Measurements from ENCODE around the gene GPR137C. TPM values are rescaled to one million over a fixed set of nuclear protein-coding genes. Genes with fewer than 3 reads are reported as not detected.

The GPR137C gene
- 0.63 and 2.1 TPM in 2 replicates for total RNA-seq

DNA sequence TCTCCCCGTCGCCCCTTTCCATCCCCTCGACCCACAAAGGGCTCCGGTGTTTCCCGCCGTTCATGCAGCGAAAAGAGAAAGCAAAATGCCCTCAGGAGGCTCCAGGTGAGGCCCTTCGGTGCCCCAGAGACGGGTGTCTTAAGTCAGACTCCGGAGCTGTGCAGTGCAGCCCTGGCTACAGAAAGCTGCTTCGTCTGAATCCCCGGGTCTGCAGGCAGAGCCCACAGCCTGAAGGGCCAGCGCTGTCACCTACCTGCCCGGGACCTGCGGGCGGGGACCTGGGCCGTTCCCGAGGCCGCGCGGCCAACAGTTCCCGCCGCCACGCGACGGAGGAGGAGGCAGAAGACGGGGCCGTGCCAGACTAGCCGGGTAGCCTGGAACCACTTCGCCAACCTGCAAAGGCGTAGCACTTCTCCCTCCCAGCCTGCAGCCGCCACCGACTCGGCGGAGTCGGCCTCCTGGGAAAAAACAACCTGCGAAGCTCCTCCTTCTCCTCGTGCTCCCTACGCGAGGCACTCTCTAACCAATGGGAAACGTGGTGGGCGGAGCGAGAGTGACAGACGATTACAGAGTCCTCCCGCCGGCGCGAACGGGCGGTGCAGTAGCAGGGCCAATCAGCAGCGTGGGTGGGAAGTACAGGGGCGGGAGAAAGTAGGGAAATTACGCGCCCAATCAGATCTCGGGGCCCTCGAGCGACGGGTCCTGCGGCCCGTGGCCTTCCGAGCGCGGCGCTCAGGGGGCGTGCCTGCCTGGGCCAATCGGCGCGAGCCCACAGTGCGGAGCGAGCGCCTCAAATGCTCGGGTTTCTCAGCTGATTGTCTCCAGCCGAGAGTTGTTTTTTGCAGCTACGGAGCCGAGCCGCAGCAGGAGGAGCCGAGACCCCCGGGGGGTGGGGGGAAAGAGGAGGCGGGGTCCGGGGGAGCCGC is at the start of gene GPR137C, which contains the start of gene TXNDC16:
Gene GPR137C (plus strand): TSS at position 774 of the 926 bp plus-strand sequence. CDS start 312 bp downstream, outside the sequence.
Gene TXNDC16 (minus strand): TSS at position 443 of the 926 bp plus-strand sequence. CDS start 8,948 bp downstream, outside the sequence.
- peak; percentile 96 for DNase-seq (ENCODE audit: extremely low read depth, low read depth, low spot score)

GRCh38 chr14:52513249-52513648 is 39.4 kb upstream of the GPR137C start:
- no peak for DNase-seq (ENCODE audit: extremely low read depth, low read depth, low spot score)

DNA sequence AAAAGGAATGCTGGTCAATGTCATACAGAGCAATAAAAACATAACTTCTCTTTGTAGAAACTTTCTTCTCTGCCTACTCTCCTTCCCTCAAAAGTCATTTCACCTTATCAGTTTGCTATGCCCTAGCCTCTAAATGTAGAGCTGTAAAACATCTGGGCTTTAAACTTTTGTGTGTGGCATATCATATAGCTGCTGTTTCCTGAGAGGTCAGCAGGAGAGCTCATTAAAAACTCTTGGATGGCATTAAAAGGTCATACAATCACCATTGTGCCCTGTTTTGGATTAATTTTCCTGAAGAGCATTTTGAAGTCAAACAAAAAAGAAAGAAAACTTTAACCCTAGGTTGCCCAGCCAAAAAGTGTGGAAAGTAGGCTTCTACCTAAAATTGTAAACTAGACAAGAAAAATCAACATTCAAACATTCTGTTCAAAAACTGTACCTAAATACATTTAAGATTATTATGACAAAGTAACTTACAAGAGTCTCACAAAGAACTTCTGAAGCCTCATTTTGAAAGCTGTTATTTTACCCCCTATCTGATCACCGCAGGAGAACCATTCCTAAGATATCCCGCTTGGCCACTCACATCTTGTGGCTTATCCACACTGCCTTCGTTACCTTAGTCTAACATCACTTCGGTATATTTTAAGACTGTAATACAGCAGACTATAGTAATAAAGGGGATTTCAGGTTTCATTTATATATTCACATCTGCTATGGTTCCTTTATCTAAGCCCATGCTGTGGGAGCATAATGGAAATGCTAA is 38.4 kb upstream of the GPR137C start:
- DNase-seq (ENCODE audit: extremely low read depth, low read depth, low spot score) = no peak

DNA sequence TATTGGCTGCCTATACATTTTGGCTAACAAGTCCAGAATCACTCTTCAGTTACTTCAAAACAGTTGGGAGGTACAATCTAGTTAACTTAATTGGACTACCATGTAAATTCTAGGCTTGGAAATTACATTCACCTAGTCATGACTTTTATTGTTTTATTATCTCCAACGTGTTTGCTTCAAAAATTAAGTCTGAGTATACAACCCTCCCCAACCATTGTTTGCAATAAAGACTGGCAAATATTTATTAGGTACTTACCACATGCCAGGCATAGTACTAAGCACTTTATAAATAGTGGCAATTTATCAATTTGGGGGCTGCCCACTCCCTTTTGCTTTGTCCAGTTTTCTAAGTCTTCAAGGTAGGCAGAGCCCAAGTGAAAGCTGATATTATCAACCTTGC is 30.6 kb upstream of the GPR137C start:
- DNase-seq (ENCODE audit: extremely low read depth, low read depth, low spot score) = no peak

- no peak for DNase-seq (ENCODE audit: extremely low read depth, low read depth, low spot score)
Measured at GRCh38 chr14:52522581-52523345, 29.9 kb upstream of the GPR137C start.

GRCh38 chr14:52527052-52527451 is 25.6 kb upstream of the GPR137C start:
- no peak for DNase-seq (ENCODE audit: extremely low read depth, low read depth, low spot score)

GRCh38 chr14:52531481-52531880 is 21.2 kb upstream of the GPR137C start:
- no peak for DNase-seq (ENCODE audit: extremely low read depth, low read depth, low spot score)

DNA sequence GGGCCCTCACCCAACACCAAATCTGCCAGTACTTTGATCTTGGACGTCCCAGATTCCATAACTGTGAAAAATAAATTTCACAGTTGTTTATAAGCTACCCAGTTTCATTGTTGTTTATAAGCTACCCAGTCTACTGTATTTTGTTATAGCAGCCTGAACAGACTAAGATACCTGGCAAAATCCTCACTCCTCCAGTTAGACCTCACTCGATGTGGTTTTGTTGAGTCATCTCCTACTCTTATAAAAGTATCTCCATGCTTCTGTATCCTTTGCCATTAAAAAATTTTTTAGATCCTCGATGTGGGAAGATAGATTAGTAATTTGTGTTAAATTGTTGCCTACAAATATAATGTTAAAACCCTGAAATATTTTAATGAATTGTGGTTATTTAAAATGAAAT is 16.4 kb upstream of the GPR137C start:
- no peak for DNase-seq (ENCODE audit: extremely low read depth, low read depth, low spot score)

DNA sequence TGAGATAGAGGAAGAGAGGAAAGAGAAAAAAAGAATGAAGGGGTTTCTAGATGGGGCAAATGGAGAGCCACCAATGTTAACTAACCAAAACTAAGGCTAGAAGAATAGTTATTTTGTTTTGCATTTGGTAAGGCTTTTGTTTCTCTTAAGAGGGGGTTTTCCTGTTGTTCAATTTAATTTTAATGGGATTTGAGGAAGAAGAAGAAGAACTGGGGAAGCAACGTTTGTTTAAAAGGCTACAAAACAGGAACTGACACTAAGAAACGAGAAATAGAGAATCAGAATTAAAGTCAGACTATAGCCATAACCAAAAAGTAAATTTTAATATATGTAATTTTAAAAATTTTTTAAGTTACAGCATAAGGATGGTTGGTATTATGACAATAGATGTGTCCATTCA is 14.0 kb upstream of the GPR137C start:
- DNase-seq (ENCODE audit: extremely low read depth, low read depth, low spot score) = no peak

DNA sequence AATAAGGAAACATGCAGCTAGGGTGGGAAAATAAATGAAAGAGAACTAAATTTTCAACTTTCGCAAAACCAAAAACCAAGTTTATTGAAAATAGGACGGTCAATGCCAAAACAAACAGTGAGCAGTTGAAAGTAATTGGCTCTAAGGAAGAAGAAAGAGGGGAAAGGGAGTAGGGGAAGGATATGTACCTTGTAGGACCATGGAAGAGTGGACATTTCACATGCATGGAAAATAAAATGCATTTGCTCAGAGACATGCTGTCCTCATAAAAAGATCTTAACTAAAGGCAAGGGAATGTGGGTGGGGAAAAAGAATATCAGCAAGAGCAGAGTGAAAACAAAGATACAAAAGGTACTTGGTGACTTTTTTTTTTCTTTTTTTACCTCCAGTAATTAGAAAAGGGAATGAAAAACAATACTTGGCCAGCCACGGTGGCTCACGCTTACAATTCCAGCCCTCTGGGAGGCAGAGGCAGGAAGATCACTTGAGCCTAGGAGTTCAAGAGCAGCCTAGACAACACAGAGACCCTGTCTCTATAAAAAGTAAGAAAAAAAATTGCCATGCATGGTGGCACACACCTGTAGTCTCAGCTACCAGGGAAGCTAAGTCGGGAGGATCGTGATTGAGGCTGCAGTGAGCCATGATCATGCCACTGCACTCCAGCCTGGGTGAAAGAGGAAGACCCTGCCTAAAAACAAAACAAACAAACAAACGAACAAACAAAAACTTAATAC is 6.9 kb upstream of the GPR137C start:
- no peak for DNase-seq (ENCODE audit: extremely low read depth, low read depth, low spot score)

DNA sequence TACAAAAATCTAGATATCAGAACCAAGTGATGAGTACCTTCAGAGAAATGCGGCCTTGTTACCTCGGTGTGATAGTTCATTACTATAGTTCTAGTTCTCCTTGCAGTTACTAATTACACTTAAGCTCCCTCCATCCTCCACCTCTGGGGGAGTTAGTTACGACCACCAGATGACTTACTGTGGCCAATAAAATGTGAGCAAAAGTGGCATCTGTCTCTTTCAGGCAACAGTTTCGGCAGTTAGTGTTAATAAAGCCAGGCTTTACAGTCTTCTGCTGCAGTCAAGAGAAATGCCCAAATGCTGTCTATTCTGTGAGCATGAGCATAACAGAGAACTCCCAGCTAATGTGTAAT is 6.3 kb upstream of the GPR137C start:
- DNase-seq (ENCODE audit: extremely low read depth, low read depth, low spot score) = no peak

DNA sequence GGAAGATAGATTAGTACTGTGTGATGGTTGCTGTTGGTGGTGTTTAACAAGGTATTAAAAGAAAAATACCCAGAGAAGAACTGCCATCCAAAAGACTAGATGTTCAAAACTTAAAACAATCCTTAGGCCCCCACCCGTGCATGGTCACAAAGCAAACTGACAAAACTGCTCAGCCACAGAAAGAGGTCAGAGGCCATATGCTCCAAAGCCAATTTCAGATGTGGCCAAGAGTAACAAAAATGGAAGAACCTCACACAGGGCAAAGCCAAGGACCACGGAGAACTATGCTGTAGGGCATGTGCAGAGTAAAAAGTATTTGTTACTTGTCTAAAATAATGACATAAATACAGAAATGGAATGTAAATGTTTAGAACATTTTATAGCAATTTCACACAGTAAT is 5.6 kb upstream of the GPR137C start:
- no peak for DNase-seq (ENCODE audit: extremely low read depth, low read depth, low spot score)

- DNase-seq (ENCODE audit: extremely low read depth, low read depth, low spot score) = no peak
Measured at GRCh38 chr14:52547526-52547925, 5.1 kb upstream of the GPR137C start.

- DNase-seq (ENCODE audit: extremely low read depth, low read depth, low spot score) = no peak
Measured at GRCh38 chr14:52550661-52551060, 2.0 kb upstream of the GPR137C start.

DNA sequence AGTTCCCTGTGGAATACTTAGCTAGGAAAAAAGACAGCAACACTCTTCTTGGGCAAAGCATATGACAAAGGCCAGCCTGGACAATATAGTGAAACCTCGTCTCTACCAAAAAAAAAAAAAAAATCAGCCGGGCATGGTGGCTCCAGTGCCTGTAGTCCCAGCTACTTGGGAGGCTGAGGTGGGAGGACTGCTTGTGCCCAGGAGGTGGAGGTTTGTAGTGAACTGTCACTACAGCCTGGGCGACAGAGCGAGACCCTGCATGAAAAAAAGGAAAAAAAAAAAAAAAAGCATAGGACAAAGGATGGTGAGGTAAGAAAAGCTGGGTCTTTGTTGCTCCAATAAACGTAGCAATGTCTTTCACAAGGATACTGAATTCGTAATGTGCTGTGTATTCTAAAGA is 1.4 kb upstream of the GPR137C start:
- no peak for DNase-seq (ENCODE audit: extremely low read depth, low read depth, low spot score)

GRCh38 chr14:52551696-52552062 is 957 bp upstream of the GPR137C start:
- peak; percentile 14 for DNase-seq (ENCODE audit: extremely low read depth, low read depth, low spot score)

GRCh38 chr14:52553002-52553670 is 500 bp downstream of the GPR137C start:
- DNase-seq (ENCODE audit: extremely low read depth, low read depth, low spot score) = no peak

GRCh38 chr14:52553671-52554575 is 1.3 kb downstream of the GPR137C start:
- DNase-seq (ENCODE audit: extremely low read depth, low read depth, low spot score) = peak; percentile 50

GRCh38 chr14:52558688-52559087 is 6.1 kb downstream of the GPR137C start:
- no peak for DNase-seq (ENCODE audit: extremely low read depth, low read depth, low spot score)
